Testis (tissue), 3 donors: ENCODE data around the gene APOH. TPM values are rescaled to one million over a fixed set of nuclear protein-coding genes. Genes with fewer than 3 reads are reported as not detected.

Experiments used
- DNase-seq: peaks from one replicate; pipeline ENCODE4 v3.0.0-alpha.2; 2019
- H3K27ac ChIP-seq, 2 donors: fragments of 200-600 bp; sonication (generic); one replicate each; pipeline ENCODE4 v1.5.1; 2019
- H3K27me3 ChIP-seq: fragments of 200-600 bp; sonication (generic); one replicate; pipeline ENCODE4 v1.5.1; 2019
- H3K36me3 ChIP-seq: fragments of 200-600 bp; sonication (generic); one replicate; pipeline ENCODE4 v1.5.1; 2017; ENCODE audit warnings: low read depth; ENCODE audit errors: missing control alignments
- H3K4me1 ChIP-seq: fragments of 200-600 bp; sonication (generic); one replicate; pipeline ENCODE4 v1.5.1; 2019
- H3K4me3 ChIP-seq, 2 donors: fragments of 200-600 bp; sonication (generic); one replicate each; pipeline ENCODE4 v1.5.1; 2017 to 2019
- H3K9me3 ChIP-seq: fragments of 200-600 bp; sonication (generic); one replicate; pipeline ENCODE4 v1.5.1; 2017
- CTCF ChIP-seq, 3 experiments: fragments of 450-650 bp in 2 of 3; fragments of 200-600 bp in 1 of 3; sonication (generic) in 1 of 3; IDR thresholded peaks; one replicate each; pipeline ENCODE4 v1.5.1; 2016 to 2019; ENCODE audit warnings: antibody characterized with exemption in 3 of 3, mild to moderate bottlenecking in 2 of 3, moderate library complexity in 1 of 3
- POLR2A ChIP-seq: fragments of 450-650 bp; IDR thresholded peaks from one replicate; pipeline ENCODE4 v1.6.1; 2017; ENCODE audit warnings: antibody characterized with exemption, mild to moderate bottlenecking, moderate library complexity
- WGBS, 2 donors: methylation state at CpG; one replicate each; pipeline ENCODE4 v1.1.5; 2018; 5-methylcytosine and 5-hydroxymethylcytosine counted together
- intact Hi-C: fragments of 100-400 bp; cut with DNase I; formaldehyde crosslinking; loops from one replicate; pipeline ENCODE4 v1.15.1; 2023; ENCODE audit warnings: low total_unique reads
- polyA plus RNA-seq: library from polyadenylated mRNA; stranded (reverse); fragments of 350-450 nt; fragmentation: Illumina TruSeq; extraction: RNeasy Lipid Tissue Mini Kit (QIAGEN cat#74804); gene quantifications from one replicate; pipeline ENCODE4 v1.2.3, GENCODE V29; 2014; ENCODE audit warnings: low read depth, low replicate concordance; ENCODE audit not compliant: insufficient read depth
- total RNA-seq, 2 donors: library from RNA; depleted of rRNA; stranded (reverse); fragments of >200 nt; gene quantifications; one replicate each; pipeline ENCODE4 v1.2.3, GENCODE V29; 2016

APOH gene
- total and polyA plus RNA-seq, 3 donors from 2014 or later, result 0.63 to 1.2 (median 0.74) TPM

GRCh38 chr17:66172691-66173223, 56.5 kb downstream of the APOH start:
- no peaks in the 10 kb centered on the region for H3K9me3 ChIP-seq
- DNase-seq, result no peak
- H3K4me3 ChIP-seq, result no peak overlapping the region
- no peaks in the 10 kb centered on the region for H3K36me3 ChIP-seq
- intact Hi-C loops, result no loop called here
- no peak overlapping the region for H3K27ac ChIP-seq
- no peaks in the 10 kb centered on the region for H3K4me1 ChIP-seq
- 43 to 61% methylated on average over 2 of the region's 2 CpGs for WGBS, 2 donors
- H3K27me3 ChIP-seq, result no peaks in the 10 kb centered on the region
- no peak for TF ChIP-seq CTCF (IDR thresholded peaks at IDR 0.05)
- no peak for TF ChIP-seq POLR2A

GRCh38 chr17:66172144-66172543, 57.1 kb downstream of the APOH start:
- no peak for DNase-seq
- Histone ChIP-seq H3K9me3 (no peaks in the 10 kb centered on the region), H3K27ac (no peak overlapping the region), H3K4me3 (no peak overlapping the region), H3K27me3 (no peaks in the 10 kb centered on the region), H3K36me3 (no peaks in the 10 kb centered on the region), H3K4me1 (no peaks in the 10 kb centered on the region)
- WGBS, 2 donors, result 71 to 80% methylated on average over 5 of the region's 5 CpGs
- intact Hi-C loops, result no loop called here
- no peak for TF ChIP-seq POLR2A
- no peak for TF ChIP-seq CTCF (IDR thresholded peaks at IDR 0.05)

- no peaks in the 10 kb centered on the region for H3K4me1 ChIP-seq
- intact Hi-C loops, result no loop called here
- WGBS, 2 donors, result 71 to 73% methylated on average over 3 of the region's 3 CpGs
- no peaks in the 10 kb centered on the region for H3K27me3 ChIP-seq
- no peaks in the 10 kb centered on the region for H3K9me3 ChIP-seq
- no peak for DNase-seq
- H3K4me3 ChIP-seq, result no peak overlapping the region
- H3K36me3 ChIP-seq, result no peaks in the 10 kb centered on the region
- TF ChIP-seq CTCF (IDR thresholded peaks at IDR 0.05) (no peak), POLR2A (no peak)
- H3K27ac ChIP-seq, result no peak overlapping the region
These were observed 57.5 kb downstream of the APOH start for GRCh38 chr17:66171692-66172091.

GRCh38 chr17:66171172-66171571, 58.0 kb downstream of the APOH start:
- no peak for TF ChIP-seq CTCF (IDR thresholded peaks at IDR 0.05)
- no peak for TF ChIP-seq POLR2A
- Histone ChIP-seq H3K27me3 (no peaks in the 10 kb centered on the region), H3K9me3 (no peaks in the 10 kb centered on the region), H3K4me1 (no peaks in the 10 kb centered on the region), H3K36me3 (no peaks in the 10 kb centered on the region), H3K27ac (no peak overlapping the region), H3K4me3 (no peak overlapping the region)
- DNase-seq, result no peak
- intact Hi-C loops, result no loop called here

GRCh38 chr17:66169839-66170238, 59.4 kb downstream of the APOH start:
- no peak for DNase-seq
- H3K9me3 ChIP-seq, result no peaks in the 10 kb centered on the region
- no peak for TF ChIP-seq POLR2A
- no peak for TF ChIP-seq CTCF (IDR thresholded peaks at IDR 0.05)
- no peaks in the 10 kb centered on the region for H3K36me3 ChIP-seq
- WGBS, 2 donors, result 82 to 92% methylated on average over 3 of the region's 3 CpGs
- no peak overlapping the region for H3K27ac ChIP-seq
- no peaks in the 10 kb centered on the region for H3K4me1 ChIP-seq
- intact Hi-C loops, result no loop called here
- H3K4me3 ChIP-seq, result no peak overlapping the region
- H3K27me3 ChIP-seq, result no peaks in the 10 kb centered on the region
